Parathyroid adenoma (tissue), 2 donors: ENCODE results near the gene CIROP.

Experiments used
- H2AFZ ChIP-seq: fragments of 300-600 bp; sonication (generic); one replicate; pipeline ENCODE4 v1.7.0; 2017; ENCODE audit warnings: antibody characterized with exemption, mild to moderate bottlenecking
- H3K27ac ChIP-seq: fragments of 300-600 bp; sonication (generic); one replicate; pipeline ENCODE4 v1.7.0; 2017
- H3K27me3 ChIP-seq: fragments of 300-600 bp; sonication (generic); one replicate; pipeline ENCODE4 v1.7.0; 2017; ENCODE audit warnings: low read length; ENCODE audit not compliant: control insufficient read depth, insufficient read depth
- H3K36me3 ChIP-seq: fragments of 300-600 bp; sonication (generic); one replicate; pipeline ENCODE4 v1.7.0; 2017; ENCODE audit warnings: low read length; ENCODE audit not compliant: control insufficient read depth, insufficient read depth
- H3K4me1 ChIP-seq: fragments of 300-600 bp; sonication (generic); one replicate; pipeline ENCODE4 v1.7.0; 2017; ENCODE audit warnings: control low read depth
- H3K4me2 ChIP-seq: fragments of 300-600 bp; sonication (generic); one replicate; pipeline ENCODE4 v1.7.0; 2017; ENCODE audit warnings: low read length
- H3K4me3 ChIP-seq: fragments of 300-600 bp; sonication (generic); one replicate; pipeline ENCODE4 v1.7.0; 2017; ENCODE audit warnings: low read depth, low read length
- H3K79me2 ChIP-seq: fragments of 300-600 bp; sonication (generic); one replicate; pipeline ENCODE4 v1.7.0; 2017; ENCODE audit warnings: control low read depth
- H3K9ac ChIP-seq: fragments of 300-600 bp; sonication (generic); one replicate; pipeline ENCODE4 v1.7.0; 2017; ENCODE audit warnings: mild to moderate bottlenecking
- H3K9me3 ChIP-seq: fragments of 300-600 bp; sonication (generic); one replicate; pipeline ENCODE4 v1.7.0; 2017; ENCODE audit warnings: low read length; ENCODE audit not compliant: control insufficient read depth
- CTCF ChIP-seq: fragments of 300-600 bp; sonication (generic); IDR thresholded peaks from one replicate; pipeline ENCODE4 v1.7.0; 2017; ENCODE audit warnings: antibody characterized with exemption, mild to moderate bottlenecking
- donor health status: primary hyperparathyroidism.

Gene CIROP

DNA sequence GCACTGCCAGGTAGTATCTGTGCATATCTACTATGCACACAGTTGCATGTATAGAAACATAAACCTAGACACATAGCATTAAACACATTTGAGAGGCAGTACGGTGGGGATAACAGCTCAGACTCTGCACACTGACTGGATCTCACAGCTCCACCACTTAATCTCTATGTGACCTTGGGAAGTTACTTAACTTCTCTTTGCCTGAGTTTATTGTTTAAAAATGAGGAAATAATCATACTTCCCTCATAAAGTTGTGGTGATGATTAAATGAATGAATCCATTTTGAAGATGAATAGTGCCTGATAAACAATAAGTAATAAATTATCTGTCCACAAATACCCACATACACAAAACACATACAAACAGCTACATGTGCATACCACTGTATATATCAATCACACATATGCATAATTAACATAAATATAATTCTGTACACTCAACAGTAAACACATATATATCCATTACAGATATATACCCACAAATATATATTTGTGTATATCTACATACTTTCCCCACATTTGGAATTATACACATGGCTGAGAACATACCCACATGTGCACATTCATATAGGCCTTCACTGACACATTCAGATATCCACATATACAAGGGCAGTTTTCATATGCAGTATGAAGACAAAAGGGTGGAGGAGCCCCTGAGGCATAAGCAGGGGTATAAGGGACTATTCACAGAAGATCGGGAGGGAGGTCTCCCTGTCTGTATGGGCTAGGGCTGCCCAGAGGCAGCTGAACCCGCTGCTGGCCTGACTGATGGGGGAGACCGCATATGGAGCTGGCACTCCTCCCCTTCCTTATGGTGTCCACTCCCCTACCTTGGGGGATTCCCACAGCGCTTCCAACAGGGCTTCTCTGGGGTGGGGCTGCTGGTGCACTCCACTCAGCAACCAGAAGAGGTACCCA, 53.4 kb downstream of the CIROP start:
- Histone ChIP-seq H3K36me3 (no peaks in the 10 kb centered on the region), H3K4me3 (no peak overlapping the region), H3K79me2 (no peaks in the 10 kb centered on the region), H3K27me3 (no peaks in the 10 kb centered on the region), H3K4me2 (no peak overlapping the region), H3K9me3 (no peaks in the 10 kb centered on the region), H3K9ac (no peak overlapping the region), H3K4me1 (peaks cover 6% of the 10 kb centered on the region), H3K27ac (no peak overlapping the region), H2AFZ (no peak overlapping the region)
- TF ChIP-seq CTCF: no peak
